A549 (cell line): ENCODE results near the gene HAND1.

Source experiments
- HOXB13 ChIP-seq: fragments of 250-450 bp; sonication (Bioruptor Pico); IDR thresholded peaks from 2 replicates; pipeline ENCODE4 v1.5.0; 2020; ENCODE audit warnings: low read depth, mild to moderate bottlenecking, moderate library complexity
- MAFK ChIP-seq: fragments of 450-650 bp; IDR thresholded peaks from 2 replicates; pipeline ENCODE4 v1.6.1; 2014; ENCODE audit not compliant: partially characterized antibody
- POLR2A ChIP-seq: IDR thresholded peaks from 2 replicates; pipeline ENCODE4 v1.6.1; 2012; ENCODE audit warnings: mild to moderate bottlenecking, low read length
- TF ChIP-seq, protein P1 (sequence below): fragments of >200 bp; sonication (Bioruptor Twin); formaldehyde crosslinking; IDR thresholded peaks from 3 replicates; pipeline ENCODE4 v1.5.1; 2016

DNA sequence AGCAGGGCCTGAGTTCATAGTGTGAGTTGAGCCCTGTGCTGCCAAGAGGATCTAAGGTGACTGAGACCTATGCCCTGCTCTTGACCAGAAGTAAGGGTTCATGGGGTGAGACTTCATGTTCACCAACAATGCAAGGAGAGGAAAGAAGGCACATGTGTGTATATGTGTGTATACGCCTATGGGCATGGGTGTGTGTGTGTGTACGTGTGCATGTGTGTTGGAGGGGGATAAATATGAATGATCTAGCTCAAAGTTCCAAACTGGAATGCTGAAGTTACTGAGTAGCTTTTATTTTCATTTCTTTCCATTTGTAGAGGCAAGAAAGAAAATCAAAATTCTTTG lies 25.6 kb upstream of the HAND1 start:
- TF ChIP-seq POLR2A, result no peak
- no peak for TF ChIP-seq MAFK
- TF ChIP-seq, protein P1, sequence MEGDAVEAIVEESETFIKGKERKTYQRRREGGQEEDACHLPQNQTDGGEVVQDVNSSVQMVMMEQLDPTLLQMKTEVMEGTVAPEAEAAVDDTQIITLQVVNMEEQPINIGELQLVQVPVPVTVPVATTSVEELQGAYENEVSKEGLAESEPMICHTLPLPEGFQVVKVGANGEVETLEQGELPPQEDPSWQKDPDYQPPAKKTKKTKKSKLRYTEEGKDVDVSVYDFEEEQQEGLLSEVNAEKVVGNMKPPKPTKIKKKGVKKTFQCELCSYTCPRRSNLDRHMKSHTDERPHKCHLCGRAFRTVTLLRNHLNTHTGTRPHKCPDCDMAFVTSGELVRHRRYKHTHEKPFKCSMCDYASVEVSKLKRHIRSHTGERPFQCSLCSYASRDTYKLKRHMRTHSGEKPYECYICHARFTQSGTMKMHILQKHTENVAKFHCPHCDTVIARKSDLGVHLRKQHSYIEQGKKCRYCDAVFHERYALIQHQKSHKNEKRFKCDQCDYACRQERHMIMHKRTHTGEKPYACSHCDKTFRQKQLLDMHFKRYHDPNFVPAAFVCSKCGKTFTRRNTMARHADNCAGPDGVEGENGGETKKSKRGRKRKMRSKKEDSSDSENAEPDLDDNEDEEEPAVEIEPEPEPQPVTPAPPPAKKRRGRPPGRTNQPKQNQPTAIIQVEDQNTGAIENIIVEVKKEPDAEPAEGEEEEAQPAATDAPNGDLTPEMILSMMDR, result no peak
- no peak for TF ChIP-seq HOXB13
